Naive thymus-derived CD4-positive, alpha-beta T cell (primary cell): ENCODE results near the gene SIAH1. TPM values are rescaled to one million over a fixed set of nuclear protein-coding genes. Genes with fewer than 3 reads are reported as not detected.

Source experiments
- ATAC-seq: fragments of 150-1000 bp; cut with Tn5 transposase; 2 replicates; pipeline ENCODE4 v1.10.0; 2021; ENCODE audit warnings: mild to moderate bottlenecking, moderate library complexity
- CTCF ChIA-PET: fragments of 350-600 bp; sonication (Branson Sonifier 250); formaldehyde crosslinking; loops from one replicate; lab custom pipeline; 2021; ENCODE audit warnings: antibody characterized with exemption; lab: Charles Lee
- POLR2A ChIA-PET: fragments of 350-600 bp; sonication (Branson Sonifier 250); formaldehyde crosslinking; loops from one replicate; lab custom pipeline; 2021; ENCODE audit warnings: antibody characterized with exemption, inconsistent platforms; lab: Charles Lee
- DNase-seq, 9 donors: peaks; one replicate each; pipeline versions ENCODE4 v3.0.0 to v3.0.0-alpha.2; 2020 to 2022; ENCODE audit warnings: mixed read lengths in 1 of 9
- H3K27ac ChIP-seq: one replicate; pipeline ENCODE4 v1.7.0; 2013; ENCODE audit warnings: mild to moderate bottlenecking, low read depth, low read length, moderate library complexity
- H3K27me3 ChIP-seq, 2 donors: one replicate each; pipeline ENCODE4 v1.7.0; 2013; ENCODE audit warnings: low read length in 2 of 2, mild to moderate bottlenecking in 2 of 2, moderate library complexity in 2 of 2; ENCODE audit not compliant: control insufficient read depth in 2 of 2, insufficient read depth in 2 of 2
- H3K36me3 ChIP-seq, 3 experiments: 1 replicate in 2 of 3; 2 replicates in 1 of 3; pipeline ENCODE4 v1.7.0; 2013; ENCODE audit warnings: low read length in 3 of 3, mild to moderate bottlenecking in 3 of 3, moderate library complexity in 1 of 3; ENCODE audit not compliant: insufficient read depth in 3 of 3, control insufficient read depth in 2 of 3
- H3K4me1 ChIP-seq, 2 donors: one replicate each; pipeline ENCODE4 v1.7.0; 2013; ENCODE audit warnings: low read length in 2 of 2, mild to moderate bottlenecking in 2 of 2, moderate library complexity in 1 of 2; ENCODE audit not compliant: control insufficient read depth in 2 of 2, insufficient read depth in 2 of 2
- H3K4me3 ChIP-seq: 2 replicates; pipeline ENCODE4 v1.7.0; 2013; ENCODE audit warnings: mild to moderate bottlenecking, low read length
- H3K9me3 ChIP-seq, 3 experiments: 1 replicate in 2 of 3; 2 replicates in 1 of 3; pipeline ENCODE4 v1.7.0; 2013; ENCODE audit warnings: low read length in 3 of 3; ENCODE audit not compliant: control insufficient read depth in 2 of 3
- H3K27ac Mint-ChIP-seq, 9 donors: one replicate each; pipeline ENCODE4 v1.8.0; 2020 to 2022; ENCODE audit warnings: mixed read lengths in 9 of 9, mild to moderate bottlenecking in 8 of 9, moderate library complexity in 5 of 9, inconsistent platforms in 2 of 9
- H3K27me3 Mint-ChIP-seq, 5 donors: one replicate each; pipeline ENCODE4 v1.8.0; 2021 to 2022; ENCODE audit warnings: mixed read lengths in 5 of 5, mild to moderate bottlenecking in 1 of 5
- H3K36me3 Mint-ChIP-seq, 5 donors: one replicate each; pipeline ENCODE4 v1.8.0; 2020 to 2022; ENCODE audit warnings: mixed read lengths in 5 of 5, mild to moderate bottlenecking in 3 of 5, inconsistent platforms in 1 of 5
- H3K4me1 Mint-ChIP-seq, 7 donors: one replicate each; pipeline ENCODE4 v1.8.0; 2020 to 2022; ENCODE audit warnings: mixed read lengths in 7 of 7, mild to moderate bottlenecking in 3 of 7, inconsistent platforms in 1 of 7
- H3K4me3 Mint-ChIP-seq, 10 donors: one replicate each; pipeline ENCODE4 v1.8.0; 2020 to 2022; ENCODE audit warnings: mild to moderate bottlenecking in 10 of 10, mixed read lengths in 10 of 10, moderate library complexity in 6 of 10, inconsistent platforms in 2 of 10
- H3K9me3 Mint-ChIP-seq, 11 donors: one replicate each; pipeline ENCODE4 v1.8.0; 2020 to 2022; ENCODE audit warnings: mixed read lengths in 11 of 11, mild to moderate bottlenecking in 4 of 11, inconsistent platforms in 1 of 11, moderate library complexity in 1 of 11
- intact Hi-C, 2 donors: fragments of 100-400 bp; cut with micrococcal nuclease; formaldehyde crosslinking; loops; one replicate each; pipeline ENCODE4 v1.15.1; 2023
- polyA plus RNA-seq, 2 donors: library from polyadenylated mRNA; unstranded; fragments of 300-500 nt; fragmentation: Illumina TruSeq; gene quantifications; one replicate each; pipeline ENCODE4 v1.2.3, GENCODE V29; 2021
- total RNA-seq, 6 experiments: library from RNA in 5 of 6; stranded (reverse) in 5 of 6; gene quantifications; 1 replicate in 5 of 6; 2 replicates in 1 of 6; pipeline ENCODE4 v1.2.3 and lab custom pipeline; 2021 to 2026

The SIAH1 gene
- total and polyA plus RNA-seq, 7 experiments from 2014 or later, result 14.5 to 51.1 (median 19.8) TPM

- ATAC-seq (no peak), DNase-seq (no peak)
- peaks cover 37 to 58% (median 51%) of the 10 kb centered on the region in 7 donors for H3K4me1 Mint-ChIP-seq
- peaks cover 0 to 2% (median 0%) of the 10 kb centered on the region in 11 donors for H3K9me3 Mint-ChIP-seq
- Histone ChIP-seq H3K4me1 (peaks cover 16 to 27% of the 10 kb centered on the region in 2 donors), H3K36me3 (no peaks in the 10 kb centered on the region), H3K27ac (no peak overlapping the region), H3K4me3 (peak overlapping the region; percentile 67), H3K9me3 (no peaks in the 10 kb centered on the region), H3K27me3 (no peaks in the 10 kb centered on the region)
- H3K4me3 Mint-ChIP-seq, result peak overlapping the region; percentile 82 to 98 (median 94)
- CTCF ChIA-PET, result interaction anchor here (0.6 to 1.0 kb wide), 3 partner anchors 52 to 240 kb away, joined by 3 to 5 read pairs (median 3); no protein-coding TSS in a partner anchor
- peaks cover 0 to 5% (median 0%) of the 10 kb centered on the region in 5 donors for H3K36me3 Mint-ChIP-seq
- intact Hi-C loops, result loop anchor here in 1 of 2 donors (5.0 to 10.0 kb wide), 2 partner anchors 174 to 1698 kb away; partner anchors contain the start of genes ORC6 and VPS35
- H3K27ac Mint-ChIP-seq, result peak overlapping the region; percentile 71 to 97 (median 91)
- H3K27me3 Mint-ChIP-seq, result peaks cover 0 to 5% (median 0%) of the 10 kb centered on the region in 5 donors
- POLR2A ChIA-PET, result interaction anchor here (1.2 to 3.4 kb wide), 6 partner anchors 10 to 230 kb away, joined by 3 to 50 read pairs (median 6); no protein-coding TSS in a partner anchor
Observed at GRCh38 chr16:48383009-48383876, 2.0 kb downstream of the SIAH1 start.

- peaks cover 0 to 5% (median 0%) of the 10 kb centered on the region in 5 donors for H3K36me3 Mint-ChIP-seq
- DNase-seq, result no peak
- Histone ChIP-seq H3K27me3 (no peaks in the 10 kb centered on the region), H3K4me1 (peaks cover 16 to 30% of the 10 kb centered on the region in 2 donors), H3K27ac (no peak overlapping the region), H3K9me3 (no peaks in the 10 kb centered on the region), H3K4me3 (no peak overlapping the region), H3K36me3 (no peaks in the 10 kb centered on the region)
- H3K4me3 Mint-ChIP-seq, result peak overlapping the region in 2 of 10 donors; percentile 22 to 37
- intact Hi-C loops, result loop anchor here in 1 of 2 donors (5.0 to 10.0 kb wide), 2 partner anchors 175 to 1697 kb away; partner anchors contain the start of genes ORC6 and VPS35
- no peak for ATAC-seq
- CTCF ChIA-PET, result interaction anchor here (0.9 kb wide), 1 partner anchor 248 kb away, joined by 3 read pairs; no protein-coding TSS in a partner anchor
- H3K27me3 Mint-ChIP-seq, result no peaks in the 10 kb centered on the region
- no peak overlapping the region for H3K27ac Mint-ChIP-seq
- H3K4me1 Mint-ChIP-seq, result peaks cover 39 to 59% (median 51%) of the 10 kb centered on the region in 7 donors
- POLR2A ChIA-PET, result interaction anchor here (0.8 kb wide), 1 partner anchor 13 kb away, joined by 3 read pairs; no protein-coding TSS in a partner anchor
- peaks cover 0 to 2% (median 0%) of the 10 kb centered on the region in 11 donors for H3K9me3 Mint-ChIP-seq
Observed at GRCh38 chr16:48382131-48382530, 3.1 kb downstream of the SIAH1 start.

GRCh38 chr16:48381201-48381600 is 4.0 kb downstream of the SIAH1 start:
- Mint-ChIP-seq H3K9me3 (peaks cover 0 to 2% (median 0%) of the 10 kb centered on the region in 11 donors), H3K4me1 (peaks cover 44 to 67% (median 59%) of the 10 kb centered on the region in 7 donors), H3K4me3 (peak overlapping the region in 1 of 10 donors; percentile 6), H3K27me3 (no peaks in the 10 kb centered on the region), H3K27ac (peak overlapping the region in 1 of 9 donors; percentile 32), H3K36me3 (peaks cover 0 to 5% (median 0%) of the 10 kb centered on the region in 5 donors)
- H3K27me3 ChIP-seq, result no peaks in the 10 kb centered on the region
- ChIA-PET CTCF (interaction anchor here (1.1 kb wide), 1 partner anchor 249 kb away, joined by 5 read pairs; no protein-coding TSS in a partner anchor), POLR2A (interaction anchor here (1.2 kb wide), 1 partner anchor 15 kb away, joined by 4 read pairs; no protein-coding TSS in a partner anchor)
- H3K36me3 ChIP-seq, result no peaks in the 10 kb centered on the region
- intact Hi-C loops, result loop anchor here in 1 of 2 donors (5.0 to 10.0 kb wide), 2 partner anchors 176 to 1696 kb away; partner anchors contain the start of genes ORC6 and VPS35
- no peak for ATAC-seq
- no peak overlapping the region for H3K4me3 ChIP-seq
- peaks cover 16 to 30% of the 10 kb centered on the region in 2 donors for H3K4me1 ChIP-seq
- no peaks in the 10 kb centered on the region for H3K9me3 ChIP-seq
- no peak for DNase-seq
- no peak overlapping the region for H3K27ac ChIP-seq

GRCh38 chr16:48378836-48379235 is 6.4 kb downstream of the SIAH1 start:
- Mint-ChIP-seq H3K9me3 (peaks cover 0 to 2% (median 0%) of the 10 kb centered on the region in 11 donors), H3K4me3 (peak overlapping the region in 9 of 10 donors; percentile 14 to 73 (median 41)), H3K27me3 (no peaks in the 10 kb centered on the region), H3K36me3 (peaks cover 0 to 5% (median 0%) of the 10 kb centered on the region in 5 donors), H3K4me1 (peaks cover 39 to 62% (median 56%) of the 10 kb centered on the region in 7 donors), H3K27ac (peak overlapping the region in 6 of 9 donors; percentile 7 to 80 (median 60))
- H3K36me3 ChIP-seq, result no peaks in the 10 kb centered on the region
- DNase-seq, result no peak
- H3K4me1 ChIP-seq, result peaks cover 8 to 27% of the 10 kb centered on the region in 2 donors
- H3K9me3 ChIP-seq, result no peaks in the 10 kb centered on the region
- intact Hi-C loops, result loop anchor here in 1 of 2 donors (1.0 kb wide), 1 partner anchor 13 kb away; no protein-coding TSS in a partner anchor
- no peak overlapping the region for H3K4me3 ChIP-seq
- POLR2A ChIA-PET, result interaction anchor here (1.3 kb wide), 1 partner anchor 11 kb away, joined by 4 read pairs; no protein-coding TSS in a partner anchor
- CTCF ChIA-PET, result interaction anchor here (1.6 kb wide), 1 partner anchor 244 kb away, joined by 6 read pairs; no protein-coding TSS in a partner anchor
- ATAC-seq, result peak; percentile 60
- H3K27ac ChIP-seq, result no peak overlapping the region
- H3K27me3 ChIP-seq, result no peaks in the 10 kb centered on the region

- Mint-ChIP-seq H3K4me3 (peak overlapping the region in 8 of 10 donors; percentile 6 to 73 (median 36)), H3K9me3 (no peaks in the 10 kb centered on the region), H3K27ac (peak overlapping the region in 4 of 9 donors; percentile 36 to 76 (median 60)), H3K4me1 (peaks cover 34 to 56% (median 50%) of the 10 kb centered on the region in 7 donors), H3K27me3 (no peaks in the 10 kb centered on the region), H3K36me3 (peaks cover 0 to under 1% (median 0%) of the 10 kb centered on the region in 5 donors)
- Histone ChIP-seq H3K27me3 (no peaks in the 10 kb centered on the region), H3K9me3 (no peaks in the 10 kb centered on the region), H3K36me3 (no peaks in the 10 kb centered on the region), H3K27ac (no peak overlapping the region), H3K4me1 (peaks cover 2 to 21% of the 10 kb centered on the region in 2 donors), H3K4me3 (no peak overlapping the region)
- CTCF ChIA-PET, result interaction anchor here (1.6 kb wide), 1 partner anchor 245 kb away, joined by 6 read pairs; no protein-coding TSS in a partner anchor
- intact Hi-C loops, result loop anchor here in 1 of 2 donors (1.0 kb wide), 1 partner anchor 12 kb away; no protein-coding TSS in a partner anchor
- POLR2A ChIA-PET, result interaction anchor here (1.3 kb wide), 2 partner anchors 10 to 238 kb away, joined by 3 to 4 read pairs; no protein-coding TSS in a partner anchor
- ATAC-seq (peak; percentile 30), DNase-seq (peak in 1 of 9 donors; percentile 11)
Observed at GRCh38 chr16:48378276-48378675, 6.9 kb downstream of the SIAH1 start.
